ENCODE measurements around the gene NPHP4.

The NPHP4 gene

GRCh38 chr1:5950201-5950895, 41.9 kb downstream of the NPHP4 start:
- DNase-seq (ENCODE audit: low read depth in 2 of 2): no peak

DNA sequence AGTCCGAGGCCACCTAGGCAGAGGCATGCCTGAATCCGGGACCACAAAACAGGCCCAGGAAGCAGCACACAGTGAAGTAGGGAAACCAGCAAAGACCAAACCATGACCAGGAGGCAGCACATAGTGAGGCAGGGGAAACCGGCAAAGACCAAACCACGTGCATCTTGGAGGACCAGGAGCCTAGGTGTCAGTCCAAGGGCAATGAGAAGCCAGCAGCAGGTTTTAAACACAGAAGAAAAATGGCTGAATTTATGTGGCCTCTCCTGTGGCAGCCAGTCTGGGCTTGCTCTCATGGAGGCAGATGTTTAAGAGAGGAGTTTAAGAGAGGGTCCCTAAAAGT, 42.5 kb downstream of the NPHP4 start:
- no peak for DNase-seq (ENCODE audit: low read depth in 2 of 2)

- no peak for DNase-seq (ENCODE audit: low read depth in 2 of 2)
Observed at GRCh38 chr1:5949085-5949760, 43.0 kb downstream of the NPHP4 start.

DNA sequence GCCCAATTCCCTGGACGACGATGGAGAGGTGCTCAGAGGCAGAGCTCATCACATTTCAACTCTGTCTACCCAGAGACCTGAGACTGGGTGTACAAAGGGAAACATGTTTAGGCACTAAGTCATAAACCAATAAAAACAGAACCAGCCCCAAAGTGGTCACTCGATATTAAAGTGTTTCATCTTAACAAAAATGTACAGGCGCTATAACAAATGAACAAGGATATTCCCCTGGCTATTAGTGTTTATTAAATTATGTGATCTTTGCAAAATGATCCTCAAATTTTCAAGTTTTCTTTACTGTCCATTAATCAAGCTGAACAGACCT, 43.6 kb downstream of the NPHP4 start:
- DNase-seq (ENCODE audit: low read depth in 2 of 2): no peak

DNA sequence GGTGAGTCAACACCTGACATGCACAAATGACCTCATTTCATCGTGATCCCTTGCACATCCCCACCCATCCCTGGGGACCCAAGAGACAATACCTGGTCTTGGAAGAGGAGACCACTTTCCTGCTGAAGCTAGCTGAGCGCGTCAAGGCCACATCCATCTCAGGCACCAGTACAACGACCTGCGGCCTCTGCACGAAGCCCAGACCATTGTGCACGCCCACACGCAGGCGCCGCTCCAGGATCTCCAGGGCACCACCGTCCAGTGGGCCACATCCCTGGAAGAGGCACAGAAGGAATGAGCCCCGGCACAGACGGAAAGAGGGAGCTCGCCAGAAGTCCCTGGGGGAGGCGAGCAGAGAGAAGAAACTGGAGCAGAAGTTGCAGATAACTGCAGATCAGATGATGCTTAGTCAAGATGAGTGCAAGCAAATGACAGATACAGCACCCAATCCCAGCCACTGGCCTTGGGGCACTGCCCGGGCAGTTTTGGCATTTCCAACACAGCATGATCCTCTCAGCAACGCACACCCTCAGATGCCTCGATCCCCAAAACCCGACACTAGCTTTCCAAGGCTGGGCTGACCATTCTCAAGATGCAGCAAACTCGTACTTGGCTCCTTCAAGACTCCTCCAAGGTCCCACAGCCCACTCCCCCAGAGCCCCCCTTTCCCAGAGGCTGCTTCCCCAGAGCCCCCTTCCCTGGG, 44.1 kb downstream of the NPHP4 start:
- no peak for DNase-seq (ENCODE audit: low read depth in 2 of 2)

- DNase-seq (ENCODE audit: low read depth in 2 of 2): no peak
Observed at GRCh38 chr1:5947071-5947821, 45.0 kb downstream of the NPHP4 start.

DNA sequence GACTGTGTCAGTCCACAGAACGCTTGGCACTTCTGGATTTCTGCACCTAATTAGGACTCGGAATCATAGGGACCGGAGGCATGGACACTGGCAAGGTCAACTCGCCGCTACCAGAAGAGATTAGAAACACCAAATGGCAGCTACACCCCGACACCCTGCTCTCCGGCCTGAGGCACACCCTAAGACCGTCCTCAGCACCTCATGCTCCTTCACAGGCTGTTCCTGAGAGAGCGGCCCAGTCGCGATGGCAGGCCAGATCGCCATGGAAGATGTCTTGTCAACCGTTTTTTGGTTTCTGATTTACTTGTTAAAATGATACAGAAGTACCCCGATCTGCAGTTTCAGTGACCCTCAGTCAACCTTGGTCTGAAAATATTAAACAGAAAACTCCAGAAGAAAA, 46.8 kb downstream of the NPHP4 start:
- DNase-seq (ENCODE audit: low read depth in 2 of 2): no peak

- DNase-seq (ENCODE audit: low read depth in 2 of 2): no peak
Observed at GRCh38 chr1:5944843-5945167, 47.4 kb downstream of the NPHP4 start.

GRCh38 chr1:5944154-5944842, 47.9 kb downstream of the NPHP4 start:
- no peak for DNase-seq (ENCODE audit: low read depth in 2 of 2)

- no peak for DNase-seq (ENCODE audit: low read depth in 2 of 2)
Observed at GRCh38 chr1:5943343-5944124, 48.7 kb downstream of the NPHP4 start.

GRCh38 chr1:5941671-5942070, 50.6 kb downstream of the NPHP4 start:
- DNase-seq (ENCODE audit: low read depth in 2 of 2): no peak

DNA sequence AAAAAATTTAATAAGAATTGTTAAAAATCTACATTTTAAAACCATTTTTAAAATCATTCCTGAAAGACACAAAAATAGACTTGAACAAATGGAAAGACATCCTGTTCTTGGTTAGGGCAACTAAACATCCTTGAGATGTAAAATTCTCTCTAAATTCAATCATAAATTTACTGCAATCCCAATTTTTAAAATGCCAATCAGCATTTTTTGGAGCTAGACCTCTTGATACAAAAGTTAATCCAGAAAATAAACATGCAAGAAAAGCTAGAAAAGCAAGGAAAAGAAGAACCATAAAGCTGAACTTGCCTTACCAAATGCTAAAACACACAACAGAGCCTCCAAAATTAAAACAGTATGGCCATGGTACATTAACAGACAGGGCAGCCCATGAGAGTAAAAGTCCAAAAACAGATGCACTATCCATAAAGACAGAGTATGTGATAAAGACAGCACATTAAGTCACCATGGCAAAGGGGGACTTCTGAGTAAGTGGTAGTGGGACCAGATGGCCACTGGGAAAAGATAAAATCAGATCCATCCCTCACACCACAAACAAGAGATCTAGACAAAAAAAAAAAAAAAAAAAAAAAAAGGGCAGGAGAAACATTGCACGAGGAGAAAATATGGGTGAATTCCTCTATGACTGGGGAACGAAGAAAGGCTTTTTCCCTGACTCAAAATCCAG, 51.4 kb downstream of the NPHP4 start:
- DNase-seq (ENCODE audit: low read depth in 2 of 2): no peak

GRCh38 chr1:5939271-5940170, 52.7 kb downstream of the NPHP4 start:
- no peak for DNase-seq (ENCODE audit: low read depth in 2 of 2)

- no peak for DNase-seq (ENCODE audit: low read depth in 2 of 2)
Observed at GRCh38 chr1:5938101-5938646, 54.1 kb downstream of the NPHP4 start.

- DNase-seq (ENCODE audit: low read depth in 2 of 2): no peak
Observed at GRCh38 chr1:5937373-5937857, 54.8 kb downstream of the NPHP4 start.

GRCh38 chr1:5936621-5937372, 55.4 kb downstream of the NPHP4 start:
- DNase-seq (ENCODE audit: low read depth in 2 of 2): no peak

DNA sequence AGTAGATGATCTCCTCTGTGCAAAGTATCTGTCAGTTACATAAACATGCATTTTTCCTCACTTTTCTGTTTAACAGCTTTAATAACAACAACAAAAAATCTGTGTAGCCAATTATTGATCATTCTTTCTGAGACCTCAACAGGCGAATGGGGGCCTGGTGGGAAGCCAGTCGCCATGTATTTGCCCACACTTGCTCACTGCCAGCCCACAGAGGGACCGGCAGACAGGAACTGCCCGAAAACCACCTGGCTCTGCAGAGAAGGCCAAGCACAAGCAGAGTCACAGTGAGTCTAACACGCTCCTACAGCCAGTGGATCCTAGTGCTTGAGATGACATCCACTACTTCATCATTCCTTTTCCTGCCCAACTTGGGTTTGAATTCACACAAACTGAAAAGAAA, 56.1 kb downstream of the NPHP4 start:
- no peak for DNase-seq (ENCODE audit: low read depth in 2 of 2)

GRCh38 chr1:5935026-5935425, 57.2 kb downstream of the NPHP4 start:
- DNase-seq (ENCODE audit: low read depth in 2 of 2): no peak

All from activated CD4-positive, alpha-beta T cell treated with anti-CD3 and anti-CD28 coated beads for 24 hours (primary cell).